K562 (cell line): Measurements from ENCODE around the gene CYTH1. TPM values are rescaled to one million over a fixed set of nuclear protein-coding genes. Genes with fewer than 3 reads are reported as not detected.
A peak's percentile ranks its signal among the peaks of the same experiment; 100 is the strongest.

Experiments
- CC2D1A ChIP-seq: fragments of 450-650 bp; IDR thresholded peaks from 2 replicates; pipeline ENCODE4 v1.6.1; 2017; ENCODE audit warnings: mild to moderate bottlenecking
- CHD2 ChIP-seq: IDR thresholded peaks from 2 replicates; pipeline ENCODE4 v1.6.1; 2011; ENCODE audit warnings: low read depth, low read length
- CREB3L1 ChIP-seq: fragments of 450-650 bp; IDR thresholded peaks from 2 replicates; pipeline ENCODE4 v1.6.1; 2014; ENCODE audit warnings: low read depth, mild to moderate bottlenecking, moderate library complexity, borderline replicate concordance
- E2F5 ChIP-seq: sonication (generic); formaldehyde crosslinking; IDR thresholded peaks from 2 replicates; pipeline ENCODE4 v1.8.0; 2022; ENCODE audit warnings: mild to moderate bottlenecking, missing genetic modification reagents
- FOXK2 ChIP-seq, 2 experiments: fragments of 450-650 bp; IDR thresholded peaks in 1 of 2; conservative IDR thresholded peaks in 1 of 2; 2 replicates each; pipeline ENCODE4 v1.6.1; 2016; ENCODE audit warnings: low read depth in 2 of 2, mild to moderate bottlenecking in 1 of 2
- HLTF ChIP-seq: fragments of 450-650 bp; IDR thresholded peaks from 2 replicates; pipeline ENCODE4 v1.6.1; 2016
- KDM2B ChIP-seq: fragments of 250-450 bp; sonication (Bioruptor Pico); IDR thresholded peaks from 2 replicates; pipeline ENCODE4 v1.8.0; 2021; ENCODE audit warnings: mild to moderate bottlenecking, moderate library complexity
- MCM2 ChIP-seq: fragments of 450-650 bp; IDR thresholded peaks from 2 replicates; pipeline ENCODE4 v1.6.1; 2017; ENCODE audit warnings: low read depth, mild to moderate bottlenecking
- MXI1 ChIP-seq: IDR thresholded peaks from 2 replicates; pipeline ENCODE4 v1.6.1; 2011; ENCODE audit warnings: low read depth, mild to moderate bottlenecking, improper control_type of control experiment, low read length
- NR1H2 ChIP-seq: sonication (generic); formaldehyde crosslinking; IDR thresholded peaks from 2 replicates; pipeline ENCODE4 v1.4.0; 2020; ENCODE audit warnings: mild to moderate bottlenecking, missing genetic modification reagents
- PML ChIP-seq: IDR thresholded peaks from 2 replicates; pipeline ENCODE4 v1.6.1; 2012; ENCODE audit warnings: low read length, inconsistent platforms
- RCOR1 ChIP-seq, 2 experiments: IDR thresholded peaks; 2 replicates each; pipeline ENCODE4 v1.6.1; 2012; ENCODE audit warnings: low read depth in 2 of 2, low read length in 2 of 2, borderline replicate concordance in 1 of 2, improper control_type of control experiment in 1 of 2
- SIN3A ChIP-seq, 2 experiments: fragments of 150-350 bp in 1 of 2; IDR thresholded peaks; 2 replicates each; pipeline ENCODE4 v1.6.1; 2011 to 2016; ENCODE audit warnings: borderline replicate concordance in 2 of 2, low read depth in 2 of 2, low read length in 2 of 2, mild to moderate bottlenecking in 2 of 2, moderate library complexity in 2 of 2; ENCODE audit not compliant: control insufficient read depth in 1 of 2
- SRF ChIP-seq, 2 experiments: fragments of 250-450, 450-650 bp in 1 of 2; sonication (Bioruptor Pico) in 1 of 2; sonication (generic) in 1 of 2; formaldehyde crosslinking; IDR thresholded peaks; 2 replicates each; pipeline versions ENCODE4 v1.5.0 to v1.5.1; 2020 to 2022; ENCODE audit warnings: mild to moderate bottlenecking in 1 of 2, missing genetic modification reagents in 1 of 2
- STAG1 ChIP-seq: sonication (generic); formaldehyde crosslinking; IDR thresholded peaks from 2 replicates; pipeline ENCODE4 v1.5.0; 2020; ENCODE audit warnings: missing genetic modification reagents, borderline replicate concordance
- TGIF2 ChIP-seq: sonication (generic); formaldehyde crosslinking; IDR thresholded peaks from 2 replicates; pipeline ENCODE4 v1.8.1; 2022; ENCODE audit warnings: mild to moderate bottlenecking, missing genetic modification reagents, moderate library complexity
- TRIM28 ChIP-seq: fragments of 450-650 bp; IDR thresholded peaks from 2 replicates; pipeline ENCODE4 v1.6.1; 2017
- ZHX1 ChIP-seq: fragments of 150-350 bp; conservative IDR thresholded peaks from 2 replicates; pipeline ENCODE4 v1.6.1; 2014; ENCODE audit warnings: low read length
- ZNF174 ChIP-seq: fragments of 250-450 bp; sonication (Bioruptor Pico); IDR thresholded peaks from 2 replicates; pipeline ENCODE4 v1.4.0; 2020; ENCODE audit warnings: mild to moderate bottlenecking
- ZNF431 ChIP-seq: sonication (generic); formaldehyde crosslinking; IDR thresholded peaks from 2 replicates; pipeline ENCODE4 v1.8.0; 2022; ENCODE audit warnings: mild to moderate bottlenecking, missing genetic modification reagents
- ZNF444 ChIP-seq: fragments of 250-450 bp; sonication (Bioruptor Pico); IDR thresholded peaks from 2 replicates; pipeline ENCODE4 v1.4.0; 2020; ENCODE audit warnings: mild to moderate bottlenecking, moderate library complexity
- ZNF639 ChIP-seq, 2 experiments: fragments of 200-800 bp in 1 of 2; sonication (Bioruptor generic) in 1 of 2; sonication (generic) in 1 of 2; formaldehyde crosslinking in 1 of 2; IDR thresholded peaks in 1 of 2; conservative IDR thresholded peaks in 1 of 2; 2 replicates each; pipeline versions ENCODE4 v1.5.0 to v1.6.1; 2016 to 2020; ENCODE audit warnings: missing compliant biosample characterization in 1 of 2, missing genetic modification characterization in 1 of 2, missing genetic modification reagents in 1 of 2
- polyA plus RNA-seq, 8 experiments: library from polyadenylated mRNA; depleted of rRNA in 4 of 8; stranded (reverse) in 5 of 8; unstranded in 3 of 8; fragments of >200 nt; fragmentation: Nextera tagmentation in 2 of 8; fragmentation: Illumina TruSeq in 1 of 8; extraction: Ambion mirVana in 2 of 8; extraction: Trizol in 1 of 8; gene quantifications; 2 replicates each; pipeline versions ENCODE4 v1.2.1 to v1.2.3, GENCODE V29; 2011 to 2014; ENCODE audit warnings: inconsistent platforms in 1 of 8, missing spikeins in 1 of 8
- total RNA-seq, 7 experiments: library from RNA; depleted of rRNA in 6 of 7; stranded (reverse); fragments of >200 nt in 6 of 7; fragmentation: Illumina TruSeq in 2 of 7; extraction: Trizol in 2 of 7; gene quantifications; 2 replicates each; pipeline versions ENCODE4 v1.2.1 to v1.2.3, GENCODE V29; 2011 to 2021; ENCODE audit warnings: low replicate concordance in 1 of 7

CYTH1 gene
- total and polyA plus RNA-seq, 9 of the 15 experiments (the other 6 are each of a cell fraction or from before 2014, with no cell fraction given), result 0.52 to 27.7 (median 16.8) TPM

- TF ChIP-seq CREB3L1, result no peak
- no peak for TF ChIP-seq ZNF444 (CRISPR knock-in tag)
- no peak for TF ChIP-seq MXI1
- TF ChIP-seq CC2D1A, result no peak
- TF ChIP-seq PML, result no peak
- 0 out of 2 replicates have a peak, but pooled peaks have one; percentile 28 for TF ChIP-seq CHD2
- TF ChIP-seq RCOR1 (IDR thresholded peaks at IDR 0.05; ENCODE audit: borderline replicate concordance in 1 of 2, low read depth in 2 of 2, low read length in 2 of 2), result no peak
- no peak for TF ChIP-seq ZNF431
- TF ChIP-seq SIN3A (IDR thresholded peaks at IDR 0.05; ENCODE audit: borderline replicate concordance in 2 of 2, control insufficient read depth in 1 of 2, low read depth in 2 of 2, low read length in 2 of 2), result peak in 1 of 2 experiments; percentile 7; a peak in 1 of 4 replicates
- no peak for TF ChIP-seq TRIM28
- TF ChIP-seq ZHX1, result no peak
- no peak for TF ChIP-seq STAG1
- peak in 1 of 2 experiments; percentile 49; a peak in 1 of 4 replicates for TF ChIP-seq ZNF639 (CRISPR knock-in tag; conservative IDR thresholded peaks at IDR 0.05 in 1 of 2, IDR thresholded peaks at IDR 0.05 in 1 of 2)
- TF ChIP-seq KDM2B (CRISPR knock-in tag), result no peak; the same call in 1 of the 2 replicates
- TF ChIP-seq NR1H2 (CRISPR knock-in tag), result 0 out of 2 replicates have a peak, but pooled peaks have one; percentile 31
- TF ChIP-seq MCM2, result no peak
- TF ChIP-seq FOXK2 (conservative IDR thresholded peaks at IDR 0.05 in 1 of 2, IDR thresholded peaks at IDR 0.05 in 1 of 2; ENCODE audit: low read depth in 2 of 2), result no peak
- TF ChIP-seq TGIF2, result peak; percentile 78; the same call in 1 of the 2 replicates
- no peak for TF ChIP-seq ZNF174 (CRISPR knock-in tag)
- no peak for TF ChIP-seq SRF (CRISPR knock-in tag; IDR thresholded peaks at IDR 0.05)
- no peak for TF ChIP-seq HLTF
- TF ChIP-seq E2F5 (CRISPR knock-in tag), result no peak
Observed at GRCh38 chr17:78781104-78781892, 775 bp downstream of the CYTH1 start (continued).
